Gastroesophageal sphincter (tissue), 4 donors: ENCODE data around the gene FAR2. TPM values are rescaled to one million over a fixed set of nuclear protein-coding genes. Genes with fewer than 3 reads are reported as not detected.

ENCODE experiments used
- ATAC-seq: fragments of 150-250 bp; one replicate; pipeline ENCODE4 v1.9.1; 2016; ENCODE audit warnings: mild to moderate bottlenecking, moderate library complexity
- H3K27ac ChIP-seq, 4 donors: fragments of 200-600 bp; sonication (generic) in 3 of 4; 1 replicate in 3 of 4; 2 replicates in 1 of 4; pipeline ENCODE4 v1.5.1; 2016 to 2019
- H3K27me3 ChIP-seq: fragments of 200-600 bp; sonication (generic); one replicate; pipeline ENCODE4 v1.5.1; 2019
- H3K36me3 ChIP-seq, 2 donors: fragments of 200-600 bp; sonication (generic); one replicate each; pipeline ENCODE4 v1.5.1; 2019; ENCODE audit warnings: control low read depth in 1 of 2
- H3K4me1 ChIP-seq, 3 donors: fragments of 200-600 bp; sonication (generic); 1 replicate in 2 of 3; 2 replicates in 1 of 3; pipeline ENCODE4 v1.5.1; 2016 to 2019; ENCODE audit warnings: control low read depth in 2 of 3
- H3K4me3 ChIP-seq, 2 donors: fragments of 200-600 bp; sonication (generic); one replicate each; pipeline ENCODE4 v1.5.1; 2019; ENCODE audit warnings: mild to moderate bottlenecking in 1 of 2, moderate library complexity in 1 of 2
- H3K9me3 ChIP-seq, 3 donors: fragments of 200-600 bp; sonication (generic); one replicate each; pipeline ENCODE4 v1.5.1; 2017 to 2019; ENCODE audit warnings: control low read depth in 2 of 3
- EP300 ChIP-seq: sonication (generic); formaldehyde crosslinking; IDR thresholded peaks from one replicate; pipeline ENCODE4 v1.6.1; 2017; ENCODE audit warnings: antibody characterized with exemption, mild to moderate bottlenecking
- POLR2A ChIP-seq, 2 donors: fragments of 450-650 bp; IDR thresholded peaks; one replicate each; pipeline ENCODE4 v1.6.1; 2017; ENCODE audit warnings: antibody characterized with exemption in 2 of 2, mild to moderate bottlenecking in 2 of 2, moderate library complexity in 1 of 2
- POLR2AphosphoS5 ChIP-seq: sonication (generic); formaldehyde crosslinking; IDR thresholded peaks from one replicate; pipeline ENCODE4 v1.6.1; 2017; ENCODE audit warnings: antibody characterized with exemption
- WGBS, 2 donors: methylation state at CpG; one replicate each; pipeline ENCODE4 v1.1.5; 2018; ENCODE audit warnings: low coverage in 1 of 2; 5-methylcytosine and 5-hydroxymethylcytosine counted together
- total RNA-seq, 4 donors: library from RNA; depleted of rRNA; stranded (reverse); fragments of >200 nt; gene quantifications; one replicate each; pipeline ENCODE4 v1.1.0, GENCODE V29; 2016
- TF ChIP-seq, protein P1 (sequence below), 4 experiments: fragments of 200-600 bp in 2 of 4; fragments of 450-650 bp in 2 of 4; sonication (generic) in 1 of 4; IDR thresholded peaks; one replicate each; pipeline ENCODE4 v1.5.1; 2017 to 2019; ENCODE audit warnings: antibody characterized with exemption in 4 of 4, mild to moderate bottlenecking in 2 of 4, moderate library complexity in 2 of 4

FAR2 gene
- total RNA-seq, 4 donors from 2014 or later = 8.8 to 15.8 (median 11.9) TPM

DNA sequence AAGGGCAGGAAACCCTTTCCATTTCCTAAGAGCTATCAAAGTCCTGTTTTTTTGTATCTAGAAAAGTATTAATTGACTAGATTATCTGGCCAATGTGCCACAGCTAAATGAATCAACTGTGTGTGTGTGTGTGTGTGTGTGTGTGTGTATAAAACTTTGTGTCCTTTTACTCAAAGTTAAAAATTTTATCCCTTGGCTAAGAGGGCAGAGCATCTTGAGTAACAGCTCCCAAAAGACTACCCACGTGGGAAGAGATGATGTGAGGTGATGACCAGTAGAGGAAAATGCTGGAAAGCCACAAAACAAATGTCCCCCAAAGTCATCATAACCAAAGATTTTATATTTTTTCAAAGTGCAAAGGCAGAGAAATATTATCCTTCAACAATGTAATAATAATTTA, 90.3 kb downstream of the FAR2 start:
- Histone ChIP-seq H3K9me3 (no peaks in the 10 kb centered on the region), H3K27me3 (no peaks in the 10 kb centered on the region), H3K36me3 (no peaks in the 10 kb centered on the region), H3K4me1 (peaks cover 13 to 26% (median 14%) of the 10 kb centered on the region in 3 donors), H3K27ac (no peak overlapping the region), H3K4me3 (no peak overlapping the region)
- 65 to 75% methylated on average over 1 of the region's 1 CpG for WGBS, 2 donors
- TF ChIP-seq EP300 (no peak), POLR2A (IDR thresholded peaks at IDR 0.05) (no peak), POLR2AphosphoS5 (no peak)
- TF ChIP-seq, protein P1, sequence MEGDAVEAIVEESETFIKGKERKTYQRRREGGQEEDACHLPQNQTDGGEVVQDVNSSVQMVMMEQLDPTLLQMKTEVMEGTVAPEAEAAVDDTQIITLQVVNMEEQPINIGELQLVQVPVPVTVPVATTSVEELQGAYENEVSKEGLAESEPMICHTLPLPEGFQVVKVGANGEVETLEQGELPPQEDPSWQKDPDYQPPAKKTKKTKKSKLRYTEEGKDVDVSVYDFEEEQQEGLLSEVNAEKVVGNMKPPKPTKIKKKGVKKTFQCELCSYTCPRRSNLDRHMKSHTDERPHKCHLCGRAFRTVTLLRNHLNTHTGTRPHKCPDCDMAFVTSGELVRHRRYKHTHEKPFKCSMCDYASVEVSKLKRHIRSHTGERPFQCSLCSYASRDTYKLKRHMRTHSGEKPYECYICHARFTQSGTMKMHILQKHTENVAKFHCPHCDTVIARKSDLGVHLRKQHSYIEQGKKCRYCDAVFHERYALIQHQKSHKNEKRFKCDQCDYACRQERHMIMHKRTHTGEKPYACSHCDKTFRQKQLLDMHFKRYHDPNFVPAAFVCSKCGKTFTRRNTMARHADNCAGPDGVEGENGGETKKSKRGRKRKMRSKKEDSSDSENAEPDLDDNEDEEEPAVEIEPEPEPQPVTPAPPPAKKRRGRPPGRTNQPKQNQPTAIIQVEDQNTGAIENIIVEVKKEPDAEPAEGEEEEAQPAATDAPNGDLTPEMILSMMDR (IDR thresholded peaks at IDR 0.05) = no peak
- no peak for ATAC-seq

DNA sequence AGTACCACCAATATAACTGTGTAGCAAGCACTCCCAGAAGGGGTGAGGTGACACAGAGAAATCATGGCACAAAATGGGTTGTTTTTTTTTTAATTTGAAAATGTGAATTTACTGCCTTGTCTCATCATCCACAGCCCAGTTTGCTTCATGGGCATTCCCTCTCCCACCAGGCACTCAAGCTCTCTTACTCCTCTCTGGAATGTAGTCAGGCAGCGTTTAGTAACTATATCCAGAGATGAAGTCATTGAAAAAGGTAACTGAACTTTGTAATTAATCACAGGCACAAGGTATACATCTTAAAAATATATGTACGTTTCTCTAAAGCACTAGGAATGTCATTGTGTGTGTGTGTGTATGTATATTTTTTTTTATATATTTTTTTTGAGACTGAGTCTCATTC, 91.4 kb downstream of the FAR2 start:
- no peak overlapping the region for H3K4me3 ChIP-seq

DNA sequence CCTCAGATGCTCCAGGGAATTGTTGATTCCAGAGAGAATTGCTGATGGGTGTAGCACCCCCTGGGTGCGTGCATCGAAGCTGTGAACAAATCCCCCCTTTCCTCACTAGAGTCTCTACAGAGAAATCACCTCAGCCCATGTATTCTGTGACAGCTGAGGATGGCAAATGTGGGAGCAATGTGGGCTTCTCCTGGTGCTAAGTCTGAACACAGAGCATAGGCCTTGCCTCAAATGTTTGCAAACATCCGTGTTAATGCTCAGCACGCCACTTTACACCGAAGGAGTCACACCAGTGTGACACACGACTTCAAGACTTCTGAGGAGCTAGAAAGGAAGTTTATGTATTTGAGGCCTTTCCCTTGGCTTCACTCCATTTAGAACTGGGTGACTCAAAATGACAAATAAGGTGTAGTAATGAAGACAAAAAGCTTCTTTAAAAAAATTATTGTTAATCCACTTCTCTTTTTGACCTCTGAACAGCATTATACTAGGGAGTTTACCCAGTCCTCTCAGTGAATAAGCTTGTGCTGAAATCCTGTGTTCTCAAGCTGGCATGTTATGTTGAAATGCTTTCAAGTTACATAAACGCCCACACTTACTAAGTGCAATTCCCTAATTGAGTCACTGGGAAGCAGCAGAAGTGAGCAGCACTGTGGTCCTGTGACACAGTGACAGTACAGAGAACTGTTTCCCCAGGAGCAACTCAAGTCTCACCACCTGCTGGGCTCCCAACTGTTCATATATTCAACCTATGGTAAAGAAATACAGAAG, 92.9 kb downstream of the FAR2 start:
- WGBS, 2 donors = 9% methylated on average over 5 of the region's 7 CpGs; no CpG with 5 or more reads in 1 of the 2 donors
- H3K4me3 ChIP-seq = no peak overlapping the region
- no peaks in the 10 kb centered on the region for H3K27me3 ChIP-seq
- peaks cover 13 to 26% (median 14%) of the 10 kb centered on the region in 3 donors for H3K4me1 ChIP-seq
- H3K9me3 ChIP-seq = no peaks in the 10 kb centered on the region
- no peaks in the 10 kb centered on the region for H3K36me3 ChIP-seq
- ATAC-seq = peak; percentile 92
- TF ChIP-seq EP300 = no peak
- TF ChIP-seq, protein P1 (IDR thresholded peaks at IDR 0.05) = peak in 2 of 4 experiments; percentile 40 to 41
- peak; percentile 59 for TF ChIP-seq POLR2AphosphoS5
- H3K27ac ChIP-seq = peak overlapping the region; percentile 55 to 76 (median 72)

More for the DNA sequence above, 91.4 kb downstream of the FAR2 start:
- H3K36me3 ChIP-seq = no peaks in the 10 kb centered on the region
- H3K4me1 ChIP-seq = peaks cover 13 to 26% (median 14%) of the 10 kb centered on the region in 3 donors
- TF ChIP-seq, protein P1 (IDR thresholded peaks at IDR 0.05) = no peak
- no peak for TF ChIP-seq EP300
- TF ChIP-seq POLR2A (IDR thresholded peaks at IDR 0.05) = no peak
- no peak for TF ChIP-seq POLR2AphosphoS5
- 78 to 80% methylated on average over 1 to 2 of the region's 2 CpGs for WGBS, 2 donors
- H3K27me3 ChIP-seq = no peaks in the 10 kb centered on the region
- H3K9me3 ChIP-seq = no peaks in the 10 kb centered on the region
- no peak for ATAC-seq
- no peak overlapping the region for H3K27ac ChIP-seq

DNA sequence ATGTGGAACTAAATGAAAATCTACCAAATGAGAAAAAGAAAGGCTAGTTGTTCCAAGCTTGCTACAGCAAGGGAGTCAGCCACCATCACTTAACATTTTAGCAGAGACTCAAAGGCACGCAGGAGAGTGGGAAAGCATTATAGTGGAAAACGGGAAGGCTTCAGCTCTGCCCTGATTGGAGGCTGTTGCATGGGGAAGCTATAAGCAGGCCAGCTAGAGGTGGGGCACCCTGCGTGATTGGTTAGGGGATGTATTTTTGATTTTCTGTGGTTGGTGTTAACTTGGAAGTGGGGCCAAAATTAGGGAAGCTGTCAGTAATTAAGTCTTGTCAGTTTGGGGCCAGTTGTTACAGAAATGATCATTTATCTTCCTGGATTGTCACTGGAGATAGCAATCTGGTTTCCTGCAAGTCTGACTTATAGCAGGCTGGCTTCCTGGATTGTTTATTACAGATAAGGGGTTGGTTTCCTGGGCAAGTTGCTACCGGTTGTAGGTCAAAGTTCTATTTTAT, 93.9 kb downstream of the FAR2 start:
- ATAC-seq = no peak

More for the DNA sequence above, 93.9 kb downstream of the FAR2 start:
- Histone ChIP-seq H3K4me3 (no peak overlapping the region), H3K27me3 (no peaks in the 10 kb centered on the region), H3K27ac (peak overlapping the region; percentile 55 to 76 (median 72)), H3K9me3 (no peaks in the 10 kb centered on the region), H3K4me1 (peaks cover 13 to 26% (median 14%) of the 10 kb centered on the region in 3 donors), H3K36me3 (no peaks in the 10 kb centered on the region)
- WGBS, 2 donors = 45 to 55% methylated on average over 1 to 4 of the region's 4 CpGs
- TF ChIP-seq POLR2AphosphoS5 (no peak), EP300 (no peak), POLR2A (IDR thresholded peaks at IDR 0.05) (no peak)
- TF ChIP-seq, protein P1 (IDR thresholded peaks at IDR 0.05) = no peak
